ENCODE results near the gene PITPNM1.

GRCh38 chr11:67458266-67458665 lies 46.9 kb downstream of the PITPNM1 start:
- no peak for TF ChIP-seq EZH2 (IDR thresholded peaks at IDR 0.05; ENCODE audit: low read length)
- TF ChIP-seq, protein P1, sequence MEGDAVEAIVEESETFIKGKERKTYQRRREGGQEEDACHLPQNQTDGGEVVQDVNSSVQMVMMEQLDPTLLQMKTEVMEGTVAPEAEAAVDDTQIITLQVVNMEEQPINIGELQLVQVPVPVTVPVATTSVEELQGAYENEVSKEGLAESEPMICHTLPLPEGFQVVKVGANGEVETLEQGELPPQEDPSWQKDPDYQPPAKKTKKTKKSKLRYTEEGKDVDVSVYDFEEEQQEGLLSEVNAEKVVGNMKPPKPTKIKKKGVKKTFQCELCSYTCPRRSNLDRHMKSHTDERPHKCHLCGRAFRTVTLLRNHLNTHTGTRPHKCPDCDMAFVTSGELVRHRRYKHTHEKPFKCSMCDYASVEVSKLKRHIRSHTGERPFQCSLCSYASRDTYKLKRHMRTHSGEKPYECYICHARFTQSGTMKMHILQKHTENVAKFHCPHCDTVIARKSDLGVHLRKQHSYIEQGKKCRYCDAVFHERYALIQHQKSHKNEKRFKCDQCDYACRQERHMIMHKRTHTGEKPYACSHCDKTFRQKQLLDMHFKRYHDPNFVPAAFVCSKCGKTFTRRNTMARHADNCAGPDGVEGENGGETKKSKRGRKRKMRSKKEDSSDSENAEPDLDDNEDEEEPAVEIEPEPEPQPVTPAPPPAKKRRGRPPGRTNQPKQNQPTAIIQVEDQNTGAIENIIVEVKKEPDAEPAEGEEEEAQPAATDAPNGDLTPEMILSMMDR (optimal IDR thresholded peaks at IDR 0.05 in 1 of 3, IDR thresholded peaks at IDR 0.05 in 1 of 3, conservative IDR thresholded peaks at IDR 0.05 in 1 of 3; ENCODE audit: extremely low read depth in 1 of 3, insufficient read depth in 2 of 3, low read length in 3 of 3) = no peak
